Stimulated activated naive CD8-positive, alpha-beta T cell treated with anti-CD3 and anti-CD28 coated beads, Interleukin-15, amount 100 ng/mL, for 72 hours (primary cell): ENCODE results near the gene ABCE1.
"Not testable (repeated sequence)": the region's sequence is repeated elsewhere in the genome, so short reads cannot be mapped to it uniquely, and the experiment has no call there.

Experiments used
- ATAC-seq: fragments of 150-1000 bp; cut with Tn5 transposase; 2 replicates; pipeline ENCODE4 v1.10.0; 2021; ENCODE audit warnings: mild to moderate bottlenecking, moderate library complexity
- DNase-seq, 2 donors: peaks; one replicate each; pipeline ENCODE4 v3.0.0; 2021 to 2022
- H3K27ac Mint-ChIP-seq, 2 donors: one replicate each; pipeline ENCODE4 v1.8.0; 2022; ENCODE audit warnings: mild to moderate bottlenecking in 2 of 2, mixed read lengths in 2 of 2, moderate library complexity in 2 of 2
- H3K27me3 Mint-ChIP-seq: one replicate; pipeline ENCODE4 v1.8.0; 2022; ENCODE audit warnings: mixed read lengths
- H3K4me1 Mint-ChIP-seq: one replicate; pipeline ENCODE4 v1.8.0; 2022; ENCODE audit warnings: mild to moderate bottlenecking, mixed read lengths
- H3K4me3 Mint-ChIP-seq, 2 donors: one replicate each; pipeline ENCODE4 v1.8.0; 2022; ENCODE audit warnings: mild to moderate bottlenecking in 2 of 2, mixed read lengths in 2 of 2, moderate library complexity in 1 of 2
- H3K9me3 Mint-ChIP-seq, 2 donors: one replicate each; pipeline ENCODE4 v1.8.0; 2022; ENCODE audit warnings: mixed read lengths in 2 of 2

The ABCE1 gene

DNA sequence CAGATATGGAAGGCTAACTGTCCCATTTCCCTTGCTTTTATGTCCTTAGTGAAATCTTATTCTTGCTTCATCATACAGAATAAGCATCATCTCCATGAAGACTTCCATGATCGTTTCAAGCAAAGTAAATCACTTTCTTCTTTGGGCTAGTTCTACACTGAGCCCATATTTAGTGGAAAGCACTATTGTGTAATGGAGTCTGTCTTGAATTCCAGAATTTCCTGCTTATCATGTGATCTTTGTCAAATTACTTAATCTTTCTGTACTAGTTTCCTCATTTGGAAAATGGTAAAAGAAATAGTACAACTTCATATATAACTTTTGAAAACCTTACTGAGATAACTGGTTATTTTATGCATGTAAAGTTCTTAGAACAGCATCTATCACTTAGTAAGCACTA lies 7.7 kb upstream of the ABCE1 start:
- no peak overlapping the region for H3K4me3 Mint-ChIP-seq
- DNase-seq: no peak
- peaks cover 4 to 22% of the 10 kb centered on the region in 2 donors for H3K9me3 Mint-ChIP-seq
- no peak overlapping the region for H3K27ac Mint-ChIP-seq
- no peaks in the 10 kb centered on the region for H3K27me3 Mint-ChIP-seq
- peaks cover 54% of the 10 kb centered on the region for H3K4me1 Mint-ChIP-seq
- ATAC-seq: no peak

DNA sequence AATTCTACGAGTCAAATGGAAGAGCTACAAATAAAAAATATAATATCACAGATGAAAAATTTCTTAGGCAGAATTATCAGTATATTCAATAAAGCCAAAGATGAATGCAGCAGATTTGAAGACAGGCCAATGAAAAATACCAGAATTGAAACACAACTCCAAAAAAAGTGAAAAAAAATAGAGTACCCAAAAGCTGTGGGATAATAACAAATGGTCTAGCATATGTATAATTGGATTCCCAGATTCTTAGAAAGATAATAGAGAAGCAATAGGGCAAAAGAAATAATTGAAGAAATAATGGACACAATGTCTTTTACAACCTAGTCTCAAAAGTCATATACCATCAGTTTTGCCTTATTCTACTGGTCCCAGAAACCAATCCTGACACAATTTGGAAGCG lies 4.5 kb upstream of the ABCE1 start:
- H3K4me1 Mint-ChIP-seq: peaks cover 53% of the 10 kb centered on the region

DNA sequence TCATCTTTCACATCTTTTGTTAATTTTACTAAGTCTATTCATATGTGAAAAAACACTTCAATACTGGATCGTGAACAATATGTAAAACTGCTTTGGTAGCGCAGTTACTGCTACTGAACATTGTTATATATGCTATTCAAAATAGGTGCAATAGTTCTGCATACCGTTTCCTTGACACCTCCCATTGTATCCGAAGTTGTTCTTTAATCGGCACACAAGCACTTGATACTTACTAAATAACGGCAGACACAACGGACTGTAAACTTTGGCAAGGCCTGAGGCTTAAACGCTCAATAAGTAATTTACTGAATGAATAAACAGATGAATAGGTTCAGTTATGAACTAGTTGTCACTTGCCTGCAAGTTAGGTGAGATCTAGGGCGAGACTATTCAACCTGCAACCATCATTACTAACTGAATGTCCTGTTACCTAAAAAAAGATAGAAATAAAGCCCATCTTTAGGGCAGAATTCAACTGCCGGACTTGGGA lies 735 bp upstream of the ABCE1 start:
- ATAC-seq (peak; percentile 9), DNase-seq (no peak)
- Mint-ChIP-seq H3K27ac (peak overlapping the region; percentile 99), H3K27me3 (no peaks in the 10 kb centered on the region), H3K9me3 (peaks cover 0 to 14% of the 10 kb centered on the region in 2 donors), H3K4me3 (peak overlapping the region; percentile 90 to 92), H3K4me1 (peaks cover 39% of the 10 kb centered on the region)

More for the DNA sequence above, 4.5 kb upstream of the ABCE1 start:
- Mint-ChIP-seq H3K27me3 (no peaks in the 10 kb centered on the region), H3K4me3 (no peak overlapping the region), H3K27ac (peak overlapping the region in 1 of 2 donors; percentile 54), H3K9me3 (peaks cover 0 to 14% of the 10 kb centered on the region in 2 donors)
- DNase-seq (no peak), ATAC-seq (no peak)

DNA sequence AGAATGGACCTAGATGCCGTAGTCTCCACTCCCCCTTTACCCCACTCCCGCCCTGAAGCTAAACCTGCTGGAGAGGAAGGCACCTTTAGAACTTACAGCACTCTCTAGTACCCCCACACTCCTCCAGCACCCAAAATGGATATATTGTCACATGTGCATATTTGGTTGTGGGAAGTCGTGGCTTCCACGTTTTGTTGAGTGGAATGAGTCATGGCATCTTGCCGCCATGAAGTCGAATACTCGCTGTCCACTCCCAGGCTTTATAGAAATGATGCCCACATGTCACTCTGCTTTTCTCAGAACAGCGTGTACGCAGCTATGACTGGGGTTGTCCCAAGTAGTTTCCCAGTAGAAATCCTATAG lies 545 bp downstream of the ABCE1 start:
- no peaks in the 10 kb centered on the region for H3K27me3 Mint-ChIP-seq
- H3K4me1 Mint-ChIP-seq: peaks cover 26% of the 10 kb centered on the region
- peak overlapping the region; percentile 90 to 92 for H3K4me3 Mint-ChIP-seq
- ATAC-seq (peak; percentile 64), DNase-seq (peak in 1 of 2 donors; percentile 58)
- H3K27ac Mint-ChIP-seq: peak overlapping the region; percentile 99
- H3K9me3 Mint-ChIP-seq: peaks cover 0 to 10% of the 10 kb centered on the region in 2 donors

DNA sequence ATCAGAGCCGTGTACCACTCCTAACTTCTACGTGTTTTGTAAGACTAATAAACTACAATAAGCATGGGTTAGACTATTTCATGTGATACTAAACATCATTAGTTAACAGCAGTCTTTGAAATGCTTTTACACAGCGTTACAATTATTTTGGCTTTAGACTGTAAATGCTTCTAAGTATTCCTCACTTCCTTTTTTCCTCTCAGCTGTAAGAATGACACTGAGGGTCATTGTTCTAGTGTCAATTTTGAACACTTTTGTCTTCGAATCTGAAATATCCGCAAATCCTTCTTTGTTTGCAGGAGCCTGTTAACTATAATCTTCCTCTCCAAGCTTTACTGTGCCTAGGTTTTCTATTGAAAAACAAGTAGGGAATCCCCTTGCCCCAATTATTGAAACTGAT lies 1.5 kb downstream of the ABCE1 start:
- Mint-ChIP-seq H3K27ac (peak overlapping the region; percentile 27 to 99), H3K4me3 (peak overlapping the region; percentile 90 to 92), H3K9me3 (no peaks in the 10 kb centered on the region), H3K27me3 (no peaks in the 10 kb centered on the region), H3K4me1 (peaks cover 16% of the 10 kb centered on the region)
- ATAC-seq (no peak), DNase-seq (no peak)

DNA sequence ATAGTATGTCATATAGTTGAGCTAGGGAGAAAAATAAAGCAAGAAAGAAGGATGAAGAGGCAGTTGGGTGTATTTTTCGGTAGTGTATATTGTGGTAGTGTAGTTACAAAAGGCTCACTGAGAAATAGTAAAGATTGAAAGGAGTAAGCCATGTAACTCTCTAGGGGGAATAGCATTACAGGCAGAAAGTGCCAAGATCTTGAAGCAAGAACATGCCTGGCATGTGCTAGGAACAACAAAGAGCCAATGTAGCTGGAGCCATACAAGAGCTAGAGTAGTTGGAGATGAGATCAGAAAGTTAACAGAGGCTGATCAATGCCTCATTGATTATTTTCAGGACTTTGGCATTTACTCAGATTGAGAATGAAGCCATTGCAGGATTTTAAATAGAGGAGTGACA lies 3.0 kb downstream of the ABCE1 start:
- DNase-seq (no peak), ATAC-seq (no peak)
- Mint-ChIP-seq H3K4me1 (peaks cover 7% of the 10 kb centered on the region), H3K27ac (no peak overlapping the region), H3K27me3 (no peaks in the 10 kb centered on the region), H3K4me3 (no peak overlapping the region), H3K9me3 (no peaks in the 10 kb centered on the region)

DNA sequence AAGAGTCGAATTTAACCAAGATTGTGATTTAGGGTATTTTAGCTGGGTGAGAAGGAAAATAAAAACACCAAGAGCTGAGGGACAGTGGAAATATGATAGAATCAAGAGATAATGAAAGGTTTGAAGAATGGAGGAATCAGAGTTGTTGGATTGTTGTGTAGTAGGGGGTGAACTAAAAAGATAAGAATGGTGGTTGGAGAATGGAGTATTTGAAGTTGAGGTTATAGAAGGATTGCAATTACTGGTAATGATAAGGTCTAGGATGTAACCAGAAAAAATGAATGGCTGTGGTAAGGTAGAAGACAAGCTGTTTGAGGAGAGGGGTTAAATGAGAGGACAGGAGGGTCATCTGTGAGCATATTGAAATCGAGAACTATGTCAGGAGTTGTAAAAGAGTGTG lies 4.5 kb downstream of the ABCE1 start:
- Mint-ChIP-seq H3K4me1 (no peaks in the 10 kb centered on the region), H3K27me3 (no peaks in the 10 kb centered on the region), H3K4me3 (no peak overlapping the region), H3K9me3 (no peaks in the 10 kb centered on the region), H3K27ac (no peak overlapping the region)
- ATAC-seq (no peak), DNase-seq (no peak)

DNA sequence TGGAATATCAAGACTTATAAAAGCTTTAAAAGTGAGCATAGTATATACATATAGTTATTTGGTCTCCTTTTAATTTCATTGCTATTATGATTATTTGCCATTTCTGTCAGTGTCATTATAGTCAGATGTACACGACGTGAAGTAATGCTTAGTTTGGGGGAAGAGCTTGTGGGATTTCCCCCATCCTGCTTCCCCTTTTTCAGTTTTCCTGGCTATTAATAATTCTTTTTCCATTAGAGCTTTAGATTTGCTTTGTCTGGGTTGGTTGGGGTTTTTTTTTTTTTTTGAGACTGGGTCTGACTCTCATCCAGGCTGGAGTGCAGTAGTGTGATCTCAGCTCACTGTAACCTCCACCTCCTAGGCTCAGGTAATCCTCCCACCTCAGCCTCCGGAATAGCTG lies 5.4 kb downstream of the ABCE1 start:
- H3K27ac Mint-ChIP-seq: no peak overlapping the region
- no peaks in the 10 kb centered on the region for H3K27me3 Mint-ChIP-seq
- H3K4me3 Mint-ChIP-seq: peak overlapping the region in 1 of 2 donors; percentile 3
- no peaks in the 10 kb centered on the region for H3K9me3 Mint-ChIP-seq
- DNase-seq: no peak
- H3K4me1 Mint-ChIP-seq: no peaks in the 10 kb centered on the region
- no peak for ATAC-seq

DNA sequence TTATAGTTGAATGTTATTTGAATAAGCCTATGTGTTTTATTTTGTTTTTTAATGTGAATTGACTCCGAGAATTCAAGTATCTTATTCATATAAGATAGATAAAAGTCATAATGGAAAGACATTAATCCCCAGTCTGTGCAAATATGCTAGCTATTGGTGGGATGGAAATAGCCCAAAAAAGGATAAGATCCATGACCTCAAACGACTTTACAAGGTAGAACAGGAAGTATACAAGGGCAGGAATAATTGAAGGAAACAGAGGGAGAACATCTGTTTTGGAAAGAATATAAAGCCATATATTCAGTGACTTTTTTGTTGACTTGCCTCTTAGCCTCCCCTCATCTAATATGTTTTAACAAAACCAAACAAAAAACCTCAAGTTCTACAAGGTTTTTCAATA lies 9.0 kb downstream of the ABCE1 start:
- no peaks in the 10 kb centered on the region for H3K9me3 Mint-ChIP-seq
- H3K4me3 Mint-ChIP-seq: no peak overlapping the region
- H3K27me3 Mint-ChIP-seq: no peaks in the 10 kb centered on the region
- H3K4me1 Mint-ChIP-seq: no peaks in the 10 kb centered on the region
- DNase-seq (no peak), ATAC-seq (no peak)
- no peak overlapping the region for H3K27ac Mint-ChIP-seq

DNA sequence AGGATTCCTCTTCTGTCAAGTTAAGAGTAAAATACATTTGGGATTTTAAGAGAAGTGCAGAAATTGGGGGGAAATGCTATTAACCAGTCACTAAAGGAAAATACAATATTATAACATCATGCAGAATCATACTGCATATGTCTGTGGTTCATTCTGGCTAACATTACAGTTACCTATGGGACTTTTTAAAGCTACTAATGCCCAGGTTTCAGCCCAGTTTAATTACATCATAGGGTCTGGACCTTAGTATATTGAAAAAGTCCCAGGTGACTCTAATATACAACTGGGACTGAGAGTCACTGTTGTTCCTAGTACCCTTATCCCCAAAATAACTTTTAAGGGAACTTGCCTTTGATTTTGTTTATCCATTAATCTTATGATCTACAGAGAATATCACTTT lies 10.0 kb downstream of the ABCE1 start:
- Mint-ChIP-seq H3K4me3 (no peak overlapping the region), H3K4me1 (no peaks in the 10 kb centered on the region), H3K27me3 (no peaks in the 10 kb centered on the region), H3K27ac (no peak overlapping the region), H3K9me3 (no peaks in the 10 kb centered on the region)
- no peak for DNase-seq
- no peak for ATAC-seq

DNA sequence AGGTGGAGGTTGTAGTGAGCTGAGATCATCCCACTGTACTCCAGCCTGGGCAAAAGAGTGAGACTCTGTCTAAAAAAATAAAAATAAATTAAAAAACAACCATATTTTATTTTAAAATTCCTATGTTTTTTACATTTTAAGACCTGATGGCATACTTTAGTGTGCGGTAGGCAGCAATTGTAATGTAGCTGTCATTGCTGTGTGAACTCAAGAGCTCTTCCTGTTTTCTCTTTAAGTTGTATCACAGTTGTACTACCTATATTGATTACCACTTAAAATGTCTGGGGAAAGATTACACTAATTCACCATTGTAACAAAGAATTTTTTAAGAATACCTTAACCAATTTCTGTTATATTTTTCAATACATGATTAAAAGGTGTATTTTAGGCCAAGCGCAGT lies 27.3 kb downstream of the ABCE1 start:
- Mint-ChIP-seq H3K4me3 (no peak overlapping the region), H3K4me1 (peaks cover 24% of the 10 kb centered on the region), H3K27me3 (no peaks in the 10 kb centered on the region), H3K9me3 (no peaks in the 10 kb centered on the region), H3K27ac (peak overlapping the region in 1 of 2 donors; percentile 43)
- DNase-seq (no peak), ATAC-seq (no peak)

DNA sequence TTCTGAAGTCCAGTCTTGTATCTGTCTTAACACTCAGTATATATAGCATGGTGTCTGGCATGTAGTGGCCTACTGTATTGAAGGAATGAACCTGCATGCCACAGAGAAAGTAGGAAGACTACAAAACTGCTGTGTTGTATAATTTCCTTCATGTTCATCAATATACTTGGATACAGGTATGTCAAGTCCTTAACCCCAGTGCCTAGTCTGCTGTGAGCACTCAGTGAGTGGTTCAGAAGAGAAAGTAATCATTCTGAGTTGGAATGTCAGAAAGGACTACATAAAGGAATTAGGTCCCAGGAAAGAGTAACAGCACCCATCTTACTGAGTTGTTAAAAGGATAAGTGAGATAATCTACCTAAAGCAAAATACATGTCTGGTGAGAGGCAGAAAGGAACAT lies 32.0 kb downstream of the ABCE1 start:
- Mint-ChIP-seq H3K9me3 (no peaks in the 10 kb centered on the region), H3K4me3 (no peak overlapping the region), H3K27ac (peak overlapping the region in 1 of 2 donors; percentile 95), H3K4me1 (peaks cover 61% of the 10 kb centered on the region), H3K27me3 (no peaks in the 10 kb centered on the region)
- ATAC-seq (no peak), DNase-seq (no peak)

DNA sequence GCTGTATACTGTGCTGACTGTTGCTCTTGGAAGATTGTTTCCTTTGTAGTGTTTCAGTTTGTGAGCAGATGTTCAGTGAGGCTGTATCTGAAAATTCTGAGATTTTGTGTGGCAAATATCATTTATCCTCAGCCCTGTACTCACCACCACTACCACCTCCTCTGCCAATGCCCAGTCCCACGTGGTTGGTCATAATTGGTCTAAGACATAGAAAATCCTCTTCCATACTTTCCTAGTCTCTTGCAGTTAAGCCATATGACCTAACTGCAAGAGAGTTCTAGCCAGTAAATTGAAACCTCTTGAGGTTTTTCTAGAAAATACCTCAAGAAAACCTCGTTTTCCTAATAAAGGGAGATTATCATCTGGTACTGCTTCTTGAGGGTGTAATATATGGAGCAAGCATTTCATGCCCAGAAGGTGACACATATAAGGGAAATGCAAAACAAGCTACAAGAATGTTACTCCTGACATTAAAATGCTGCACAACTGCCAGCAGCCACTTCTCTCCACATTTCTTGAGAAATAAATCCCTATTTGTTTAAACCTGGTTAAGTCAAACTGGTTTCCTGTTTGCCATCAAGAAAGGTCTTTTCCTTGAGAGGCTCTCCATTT lies 32.8 kb downstream of the ABCE1 start:
- Mint-ChIP-seq H3K27ac (peak overlapping the region; percentile 75 to 95), H3K9me3 (no peaks in the 10 kb centered on the region), H3K27me3 (no peaks in the 10 kb centered on the region), H3K4me1 (peaks cover 63% of the 10 kb centered on the region), H3K4me3 (peak overlapping the region; percentile 9 to 61)
- ATAC-seq (peak; percentile 52), DNase-seq (no peak)

DNA sequence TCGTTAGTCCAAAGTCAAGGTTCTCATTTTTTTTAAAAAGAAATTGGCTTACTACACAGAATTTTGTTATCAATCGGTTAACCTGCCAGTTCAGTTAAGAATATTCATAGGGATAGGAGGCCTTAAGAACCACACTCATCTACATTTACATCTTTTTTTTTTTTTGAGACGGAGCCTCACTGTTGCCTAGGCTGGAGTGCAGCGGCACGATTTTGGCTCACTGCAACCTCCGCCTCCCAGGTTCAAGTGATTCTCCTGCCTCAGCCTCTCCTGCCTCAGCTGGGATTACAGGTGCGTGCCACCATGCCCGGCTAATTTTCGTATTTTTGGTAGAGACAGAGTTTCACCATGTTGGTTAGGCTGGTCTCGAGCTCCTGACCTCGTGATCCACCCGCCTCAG lies 33.7 kb downstream of the ABCE1 start:
- no peak overlapping the region for H3K4me3 Mint-ChIP-seq
- H3K27ac Mint-ChIP-seq: peak overlapping the region in 1 of 2 donors; percentile 12

DNA sequence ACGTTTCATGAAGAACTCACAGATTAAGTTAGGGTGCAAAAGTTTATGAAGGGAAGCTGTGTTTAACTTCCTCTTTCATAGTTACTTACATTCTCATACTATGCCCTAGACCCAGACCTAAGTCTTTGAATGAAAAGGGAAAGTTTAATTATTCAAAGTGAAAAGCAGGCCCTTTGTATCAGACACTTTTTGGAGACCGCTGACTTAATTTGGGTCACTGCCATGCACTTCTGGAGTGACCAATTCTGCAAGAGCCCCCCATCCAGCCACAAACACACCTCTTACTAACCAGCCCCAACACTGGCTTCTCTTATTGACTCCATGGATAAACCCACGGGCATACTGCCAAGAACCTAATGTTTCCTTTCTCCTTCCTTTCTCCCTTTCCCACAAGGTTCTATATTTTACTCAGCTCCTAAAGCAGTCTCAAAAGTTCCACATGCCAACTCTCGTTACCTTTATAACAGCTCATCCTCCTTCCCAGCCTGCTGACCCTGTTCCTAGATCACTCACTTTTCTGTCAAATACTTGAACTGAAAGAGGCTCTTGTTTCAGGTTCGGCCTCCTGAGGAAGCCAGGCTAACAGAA lies 34.5 kb downstream of the ABCE1 start:
- peak overlapping the region; percentile 0 to 2 for H3K4me3 Mint-ChIP-seq
- no peaks in the 10 kb centered on the region for H3K9me3 Mint-ChIP-seq
- H3K27me3 Mint-ChIP-seq: no peaks in the 10 kb centered on the region
- DNase-seq (peak in 1 of 2 donors; percentile 49), ATAC-seq (peak; percentile 85)
- peak overlapping the region; percentile 37 to 47 for H3K27ac Mint-ChIP-seq
- H3K4me1 Mint-ChIP-seq: peaks cover 62% of the 10 kb centered on the region

More for the DNA sequence above, 33.7 kb downstream of the ABCE1 start:
- H3K9me3 Mint-ChIP-seq: no peaks in the 10 kb centered on the region
- no peaks in the 10 kb centered on the region for H3K27me3 Mint-ChIP-seq
- DNase-seq: no peak
- peaks cover 58% of the 10 kb centered on the region for H3K4me1 Mint-ChIP-seq
- no peak for ATAC-seq

DNA sequence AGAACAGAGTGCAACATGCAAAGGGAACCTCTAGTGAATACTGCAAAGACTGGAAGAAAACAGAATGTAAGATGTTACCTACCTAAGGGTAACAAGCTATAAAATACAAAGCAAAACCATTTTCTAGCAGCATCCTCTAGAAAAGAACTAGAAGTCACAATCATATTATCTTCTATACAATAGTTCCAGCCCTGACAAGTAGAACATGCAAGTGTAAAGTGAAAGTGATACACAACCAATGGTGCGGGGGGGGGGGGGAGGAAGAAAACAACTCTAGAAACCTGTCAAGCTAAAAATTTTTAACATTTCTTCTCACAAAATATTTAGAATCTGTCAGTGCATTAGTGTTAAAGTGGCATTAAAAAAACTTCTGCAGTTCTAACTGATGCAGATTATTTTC lies 38.1 kb downstream of the ABCE1 start:
- not testable (repeated sequence) for H3K27me3 Mint-ChIP-seq, ATAC-seq, H3K9me3 Mint-ChIP-seq, H3K27ac Mint-ChIP-seq, DNase-seq
- peaks cover 48% of the 10 kb centered on the region for H3K4me1 Mint-ChIP-seq
- peak overlapping the region in 1 of 2 donors; percentile 17 for H3K4me3 Mint-ChIP-seq

DNA sequence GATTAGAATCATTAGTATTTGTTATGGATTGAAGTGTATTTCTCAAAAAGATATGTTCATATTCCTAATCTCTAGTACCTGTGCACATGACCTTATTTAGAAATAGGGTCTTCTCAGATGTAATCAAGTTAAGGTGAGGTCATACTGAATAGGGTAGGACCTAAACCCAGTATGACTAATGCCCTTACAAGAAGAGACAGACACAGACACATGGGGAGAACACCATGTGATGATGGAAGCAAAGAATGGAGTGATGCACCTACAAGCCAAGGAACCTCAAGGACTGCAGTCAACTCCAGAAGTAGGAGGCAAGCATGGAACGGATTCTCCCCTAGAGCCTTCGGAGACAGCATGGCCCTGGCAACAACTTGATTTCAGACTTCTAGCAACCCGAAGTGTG lies 50.9 kb downstream of the ABCE1 start:
- Mint-ChIP-seq H3K4me3 (no peak overlapping the region), H3K27me3 (no peaks in the 10 kb centered on the region), H3K4me1 (peaks cover 10% of the 10 kb centered on the region), H3K9me3 (no peaks in the 10 kb centered on the region), H3K27ac (no peak overlapping the region)
- DNase-seq (no peak), ATAC-seq (no peak)
